Measurements from ENCODE around the gene FMN2. TPM values are rescaled to one million over a fixed set of nuclear protein-coding genes. Genes with fewer than 3 reads are reported as not detected.

The FMN2 gene
- total RNA-seq, 2 experiments from 2014 or later, result not detected

DNA sequence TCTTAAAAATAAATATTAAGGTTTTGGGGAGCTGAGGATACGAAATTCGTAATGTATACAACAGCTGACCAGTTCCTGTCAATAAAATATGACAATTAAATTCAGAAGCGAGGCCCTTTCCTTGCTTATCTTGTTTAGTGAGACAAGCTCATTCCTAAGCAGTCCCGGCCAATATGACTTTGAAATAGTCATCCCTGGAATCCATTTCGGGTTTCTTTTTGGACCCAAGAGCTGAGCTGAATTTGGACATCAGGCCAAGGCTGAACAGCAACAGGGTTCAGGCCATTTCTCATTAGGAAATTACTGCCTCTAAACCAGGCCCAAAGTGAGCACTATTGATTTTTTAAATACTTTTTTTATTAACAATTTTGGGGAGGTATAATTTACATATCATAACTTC is 17.3 kb upstream of the FMN2 start:
- POLR2A ChIA-PET, result no interaction called here
- no peak for DNase-seq
- H3K36me3 Mint-ChIP-seq (ENCODE audit: low read depth), result no peaks in the 10 kb centered on the region
- CTCF ChIA-PET, result no interaction called here
- intact Hi-C loops (cut with micrococcal nuclease), result no loop called here
- ATAC-seq, result no peak
- H3K9me3 Mint-ChIP-seq, result peaks cover 2% of the 10 kb centered on the region
- no peaks in the 10 kb centered on the region for H3K4me1 Mint-ChIP-seq (ENCODE audit: low read depth)
- TF ChIP-seq CTCF (IDR thresholded peaks at IDR 0.05), result no peak
- H3K27ac Mint-ChIP-seq, result no peak overlapping the region
- H3K27me3 Mint-ChIP-seq, result no peaks in the 10 kb centered on the region
- no peak overlapping the region for H3K4me3 Mint-ChIP-seq

DNA sequence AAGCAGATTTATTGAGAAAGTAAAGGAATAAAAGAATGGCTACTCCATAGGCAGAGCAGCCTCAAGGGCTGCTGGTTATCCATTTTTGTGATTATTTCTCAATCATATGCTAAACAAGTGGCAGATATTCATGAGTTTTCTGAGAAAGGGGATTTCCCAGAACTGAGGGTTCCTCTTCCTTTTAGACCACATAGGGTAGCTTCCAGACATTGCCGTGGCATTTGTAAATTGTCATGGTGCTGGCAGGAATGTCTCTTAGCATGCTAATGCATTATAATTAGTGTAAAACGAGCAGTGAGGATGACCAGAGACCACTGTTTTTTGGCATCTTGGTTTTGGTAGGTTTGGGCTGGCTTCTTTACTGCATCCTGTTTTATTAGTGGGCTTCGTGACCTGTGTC is 16.8 kb upstream of the FMN2 start:
- no peak for TF ChIP-seq CTCF (IDR thresholded peaks at IDR 0.05)
- Mint-ChIP-seq H3K4me1 (ENCODE audit: low read depth) (no peaks in the 10 kb centered on the region), H3K4me3 (no peak overlapping the region), H3K27ac (no peak overlapping the region), H3K36me3 (ENCODE audit: low read depth) (no peaks in the 10 kb centered on the region), H3K27me3 (no peaks in the 10 kb centered on the region), H3K9me3 (peaks cover 2% of the 10 kb centered on the region)
- CTCF ChIA-PET, result no interaction called here
- DNase-seq, result no peak
- no peak for ATAC-seq
- POLR2A ChIA-PET, result no interaction called here
- intact Hi-C loops (cut with micrococcal nuclease), result no loop called here

DNA sequence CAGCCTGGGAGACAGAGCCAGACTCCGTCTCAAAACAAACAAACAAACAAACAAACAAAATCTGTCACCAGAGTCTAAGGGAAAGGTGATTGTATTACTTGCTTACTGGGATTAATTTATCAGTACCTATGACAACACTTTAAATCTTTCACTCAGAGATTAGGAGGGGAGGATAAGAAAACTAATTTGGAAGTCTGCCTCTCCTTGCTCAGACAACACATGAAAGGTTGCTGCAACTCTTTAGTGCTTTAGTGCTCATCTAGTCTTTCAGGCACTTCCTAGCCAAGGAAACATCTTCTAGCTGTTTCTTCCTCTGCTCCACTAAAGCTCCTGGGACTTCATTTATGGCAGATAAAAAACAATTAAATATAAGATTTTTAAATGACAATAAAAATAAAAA is 7.3 kb upstream of the FMN2 start:
- intact Hi-C loops (cut with micrococcal nuclease), result no loop called here
- ATAC-seq, result no peak
- H3K27me3 Mint-ChIP-seq, result peaks cover 7% of the 10 kb centered on the region

DNA sequence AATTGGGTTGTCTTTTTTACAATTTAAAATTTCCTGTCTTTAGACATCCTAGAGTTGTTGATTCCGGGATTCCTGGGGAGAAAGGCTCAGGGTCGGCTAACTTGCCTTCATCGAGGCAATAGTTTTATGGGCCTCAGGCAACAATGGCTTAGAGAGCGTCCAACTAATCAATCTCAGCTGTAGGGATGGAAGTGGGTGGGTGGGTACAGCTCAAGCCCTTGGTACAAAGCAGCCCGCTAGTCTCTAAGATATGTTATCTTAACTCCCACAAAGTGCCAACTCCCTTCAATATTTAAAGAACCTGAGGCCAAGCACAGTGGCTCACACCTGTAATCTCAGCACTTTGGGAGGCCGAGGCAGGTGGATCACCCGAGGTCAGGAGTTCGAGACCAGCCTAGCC is 6.9 kb upstream of the FMN2 start:
- Mint-ChIP-seq H3K9me3 (no peaks in the 10 kb centered on the region), H3K4me1 (ENCODE audit: low read depth) (no peaks in the 10 kb centered on the region), H3K4me3 (no peak overlapping the region), H3K27me3 (peaks cover 7% of the 10 kb centered on the region), H3K27ac (no peak overlapping the region), H3K36me3 (ENCODE audit: low read depth) (no peaks in the 10 kb centered on the region)
- ChIA-PET POLR2A (no interaction called here), CTCF (interaction anchor here (0.8 kb wide), 1 partner anchor 26 kb away, joined by 3 read pairs; no protein-coding TSS in a partner anchor)
- DNase-seq (no peak), ATAC-seq (no peak)
- no peak for TF ChIP-seq CTCF (IDR thresholded peaks at IDR 0.05)
- intact Hi-C loops (cut with micrococcal nuclease), result no loop called here

More for the DNA sequence above, 7.3 kb upstream of the FMN2 start:
- TF ChIP-seq CTCF (IDR thresholded peaks at IDR 0.05), result no peak
- CTCF ChIA-PET, result interaction anchor here (0.8 kb wide), 1 partner anchor 26 kb away, joined by 3 read pairs; no protein-coding TSS in a partner anchor
- Mint-ChIP-seq H3K9me3 (no peaks in the 10 kb centered on the region), H3K36me3 (ENCODE audit: low read depth) (no peaks in the 10 kb centered on the region), H3K4me1 (ENCODE audit: low read depth) (no peaks in the 10 kb centered on the region), H3K27ac (no peak overlapping the region), H3K4me3 (no peak overlapping the region)
- DNase-seq, result no peak
- POLR2A ChIA-PET, result no interaction called here

GRCh38 chr1:240086726-240087125 is 5.0 kb upstream of the FMN2 start:
- H3K36me3 Mint-ChIP-seq (ENCODE audit: low read depth), result no peaks in the 10 kb centered on the region
- intact Hi-C loops (cut with micrococcal nuclease), result no loop called here
- ATAC-seq, result no peak

More at GRCh38 chr1:240086726-240087125, 5.0 kb upstream of the FMN2 start:
- no peak for DNase-seq
- peaks cover 20% of the 10 kb centered on the region for H3K27me3 Mint-ChIP-seq
- CTCF ChIA-PET, result no interaction called here
- POLR2A ChIA-PET, result no interaction called here
- no peak overlapping the region for H3K4me3 Mint-ChIP-seq
- no peak for TF ChIP-seq CTCF (IDR thresholded peaks at IDR 0.05)
- peaks cover 3% of the 10 kb centered on the region for H3K4me1 Mint-ChIP-seq (ENCODE audit: low read depth)
- H3K9me3 Mint-ChIP-seq, result no peaks in the 10 kb centered on the region
- no peak overlapping the region for H3K27ac Mint-ChIP-seq
